IMR-90 (cell line): Measurements from ENCODE around the gene MPV17L. TPM values are rescaled to one million over a fixed set of nuclear protein-coding genes. Genes with fewer than 3 reads are reported as not detected.
"Not testable (repeated sequence)": the region's sequence is repeated elsewhere in the genome, so short reads cannot be mapped to it uniquely, and the experiment has no call there.

Experiments
- ATAC-seq: fragments of 200-7000 bp; cut with Tn5 transposase; 2 replicates; pipeline ENCODE4 v1.9.1; 2020; ENCODE audit warnings: low read depth, mild to moderate bottlenecking, moderate library complexity
- BruUV-seq: library from RNA; stranded (reverse); fragments of 400-500 nt; replicated peaks from 2 replicates; lab custom pipeline; 2021; lab: Mats Ljungman, UMichigan
- CTCF ChIA-PET: fragments of 300-600 bp; formaldehyde crosslinking; extraction: SDS; loops from one replicate; lab custom pipeline; 2021; ENCODE audit warnings: antibody characterized with exemption; lab: Yijun Ruan, JAX
- POLR2A ChIA-PET: fragments of 300-600 bp; sonication (Branson Sonifier 250); formaldehyde crosslinking; loops from one replicate; lab custom pipeline; 2022; ENCODE audit warnings: antibody characterized with exemption; ENCODE audit not compliant: unreplicated experiment; lab: Charles Lee
- DNase-seq: peaks from one replicate; pipeline ENCODE4 v3.0.0; 2013
- H2AFZ ChIP-seq: replicated peaks from 2 replicates; pipeline ENCODE3; 2013; ENCODE audit warnings: low read length, mild to moderate bottlenecking; ENCODE audit not compliant: poor library complexity
- H2AK5ac ChIP-seq: 2 replicates; pipeline ENCODE4 v1.6.1; 2013; ENCODE audit warnings: low read depth, low read length, inconsistent platforms
- H2AK9ac ChIP-seq: replicated peaks from 2 replicates; pipeline ENCODE3; 2013; ENCODE audit warnings: mild to moderate bottlenecking, low read depth, low read length, moderate library complexity; ENCODE audit not compliant: poor library complexity
- H2BK120ac ChIP-seq: 2 replicates; pipeline ENCODE4 v1.6.1; 2013; ENCODE audit warnings: low read depth, low read length, inconsistent platforms
- H2BK15ac ChIP-seq: 3 replicates; pipeline ENCODE4 v1.6.1; 2013; ENCODE audit warnings: low read depth, low read length, inconsistent platforms
- H2BK20ac ChIP-seq: 2 replicates; pipeline ENCODE4 v1.6.1; 2013; ENCODE audit warnings: low read depth, mild to moderate bottlenecking, inconsistent platforms, low read length, moderate library complexity
- H2BK5ac ChIP-seq: 2 replicates; pipeline ENCODE4 v1.6.1; 2013; ENCODE audit warnings: mild to moderate bottlenecking, low read depth, low read length, inconsistent platforms; ENCODE audit not compliant: poor library complexity, severe bottlenecking
- H3K14ac ChIP-seq: replicated peaks from 2 replicates; pipeline ENCODE4 v1.6.1; 2013; ENCODE audit warnings: low read depth, low read length, inconsistent platforms
- H3K18ac ChIP-seq: 2 replicates; pipeline ENCODE4 v1.6.1; 2013; ENCODE audit warnings: low read depth, low read length, control low read depth
- H3K23ac ChIP-seq: 2 replicates; pipeline ENCODE4 v1.6.1; 2013; ENCODE audit warnings: low read depth, low read length, inconsistent platforms
- H3K27ac ChIP-seq: 2 replicates; pipeline ENCODE4 v1.5.1; 2013; ENCODE audit warnings: mild to moderate bottlenecking, control low read depth, low read length; ENCODE audit not compliant: insufficient read depth
- H3K27me3 ChIP-seq: 2 replicates; pipeline ENCODE4 v1.6.1; 2013; ENCODE audit warnings: low read length; ENCODE audit not compliant: control insufficient read depth, insufficient read depth
- H3K36me3 ChIP-seq: 2 replicates; pipeline ENCODE4 v1.6.1; 2013; ENCODE audit warnings: low read length, mixed read lengths; ENCODE audit not compliant: control insufficient read depth, insufficient read depth
- H3K4ac ChIP-seq: 2 replicates; pipeline ENCODE4 v1.6.1; 2013; ENCODE audit warnings: low read depth, low read length, inconsistent platforms
- H3K4me1 ChIP-seq: 2 replicates; pipeline ENCODE4 v1.6.1; 2013; ENCODE audit warnings: low read length, mixed read lengths; ENCODE audit not compliant: control insufficient read depth, insufficient read depth
- H3K4me2 ChIP-seq: 2 replicates; pipeline ENCODE4 v1.6.1; 2013; ENCODE audit warnings: low read depth, mild to moderate bottlenecking, control low read depth, low read length, moderate library complexity
- H3K4me3 ChIP-seq: 2 replicates; pipeline ENCODE4 v1.5.1; 2013; ENCODE audit warnings: low read depth, mild to moderate bottlenecking, control low read depth, low read length, moderate library complexity; ENCODE audit not compliant: insufficient read depth
- H3K56ac ChIP-seq: 2 replicates; pipeline ENCODE4 v1.6.1; 2013; ENCODE audit warnings: low read length, inconsistent platforms; ENCODE audit not compliant: insufficient read depth; ENCODE audit errors: extremely low read depth
- H3K79me1 ChIP-seq, 2 experiments: 2 replicates each; pipeline ENCODE4 v1.6.1; 2013; ENCODE audit warnings: low read length in 2 of 2, inconsistent platforms in 1 of 2, low read depth in 1 of 2
- H3K9ac ChIP-seq: 2 replicates; pipeline ENCODE4 v1.6.1; 2013; ENCODE audit warnings: low read depth, low read length, control low read depth
- H3K9me1 ChIP-seq: 2 replicates; pipeline ENCODE4 v1.6.1; 2013; ENCODE audit warnings: low read length, inconsistent platforms; ENCODE audit not compliant: insufficient read depth
- H3K9me3 ChIP-seq: 2 replicates; pipeline ENCODE4 v1.6.1; 2013; ENCODE audit warnings: low read length; ENCODE audit not compliant: control insufficient read depth, insufficient read depth
- H4K20me1 ChIP-seq: 2 replicates; pipeline ENCODE4 v1.6.1; 2013; ENCODE audit warnings: low read length, inconsistent platforms; ENCODE audit not compliant: insufficient read depth
- H4K5ac ChIP-seq: 2 replicates; pipeline ENCODE4 v1.6.1; 2013; ENCODE audit warnings: mild to moderate bottlenecking, low read depth, low read length, control low read depth
- H4K8ac ChIP-seq, 2 experiments: 2 replicates each; pipeline ENCODE4 v1.6.1; 2013; ENCODE audit warnings: low read depth in 2 of 2, low read length in 2 of 2, control low read depth in 1 of 2, inconsistent platforms in 1 of 2
- H4K91ac ChIP-seq: 2 replicates; pipeline ENCODE4 v1.6.1; 2013; ENCODE audit warnings: low read depth, low read length, inconsistent platforms; ENCODE audit not compliant: insufficient read depth
- WGBS, 2 experiments: methylation state at CpG; one replicate each; pipeline versions ENCODE4 v1.1.5 to v1.1.7; 2013; ENCODE audit warnings: missing lambda C conversion rate in 2 of 2; ENCODE audit not compliant: insufficient read length in 1 of 2; ENCODE audit errors: extremely low coverage in 2 of 2; 5-methylcytosine and 5-hydroxymethylcytosine counted together
- dilution Hi-C: fragments of 300-500 bp; cut with HindIII; formaldehyde crosslinking; loops from one replicate; pipeline ENCODE4 v1.14.3; 2018; ENCODE audit warnings: low sequenced_read_pairs; ENCODE audit not compliant: unreplicated experiment
- in situ Hi-C: fragments of 300-500 bp; cut with MboI; formaldehyde crosslinking; loops from 3 replicates; pipeline ENCODE4 v1.14.3; 2019; ENCODE audit warnings: low sequenced_read_pairs, inconsistent platforms, mixed read lengths
- intact Hi-C: fragments of 100-400 bp; cut with micrococcal nuclease; formaldehyde crosslinking; loops from 2 replicates; pipeline ENCODE4 v1.10.0; 2022
- polyA plus RNA-seq, 3 experiments: library from polyadenylated mRNA; depleted of rRNA; stranded (reverse); fragments of >200 nt; gene quantifications; 2 replicates each; pipeline ENCODE4 v1.2.3, GENCODE V29; 2012; ENCODE audit warnings: low replicate concordance in 1 of 3
- total RNA-seq: library from RNA; depleted of rRNA; stranded (reverse); fragments of >200 nt; gene quantifications from 2 replicates; pipeline ENCODE4 v1.2.3, GENCODE V29; 2012

The MPV17L gene
- total and polyA plus RNA-seq, 2 of the 4 experiments (the other 2 are of a cell fraction) = 0.03 TPM; not detected in 1

DNA sequence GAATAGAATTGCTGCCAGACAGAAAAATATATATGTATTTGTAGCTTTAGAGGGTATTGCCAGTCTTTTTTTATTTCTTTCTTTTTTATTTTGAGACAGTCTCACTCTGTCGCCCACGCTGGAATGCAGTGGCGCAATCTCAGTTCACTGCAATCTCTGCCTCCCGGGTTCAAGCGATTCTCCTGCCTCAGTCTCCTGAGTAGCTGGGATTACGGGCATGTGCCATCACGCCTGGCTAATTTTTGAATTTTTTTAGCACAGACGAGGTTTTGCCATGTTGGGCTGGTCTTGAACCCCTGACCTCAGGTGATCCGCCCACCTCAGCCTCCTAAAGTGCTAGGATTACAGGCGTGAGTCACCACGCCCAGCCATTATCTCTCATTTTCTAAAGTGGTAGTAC is 35.3 kb downstream of the MPV17L start:
- H3K9ac ChIP-seq, H3K4me2 ChIP-seq, CTCF ChIA-PET, H3K27ac ChIP-seq, H3K4me1 ChIP-seq, H4K8ac ChIP-seq, H2BK15ac ChIP-seq, H2AK9ac ChIP-seq, H3K18ac ChIP-seq, H2BK5ac ChIP-seq, H3K9me3 ChIP-seq, H3K14ac ChIP-seq, H3K4me3 ChIP-seq, POLR2A ChIA-PET, H2AFZ ChIP-seq, ATAC-seq, H3K23ac ChIP-seq, H4K91ac ChIP-seq, H3K56ac ChIP-seq, dilution Hi-C loops, H2AK5ac ChIP-seq, BruUV-seq, H3K4ac ChIP-seq, H4K5ac ChIP-seq, H2BK120ac ChIP-seq, H3K36me3 ChIP-seq, H3K9me1 ChIP-seq, H2BK20ac ChIP-seq, H3K27me3 ChIP-seq, intact Hi-C loops, DNase-seq: not testable (repeated sequence)
- WGBS, 2 experiments = 83% methylated on average over 4 of the region's 11 CpGs; no CpG with 5 or more reads in 1 of the 2 experiments
- in situ Hi-C loops = loop anchor here (10.0 kb wide), 1 partner anchor 74 kb away; no protein-coding TSS in a partner anchor
- H3K79me1 ChIP-seq = peaks cover 3 to 19% of the 10 kb centered on the region in 2 experiments
- H4K20me1 ChIP-seq = peaks cover 12% of the 10 kb centered on the region
